HG03108 (cell line): ENCODE data around the gene IPO13.

Source experiments
- ATAC-seq: cut with Tn5 transposase; IDR thresholded peaks from one replicate; pipeline ENCODE4 v1.9.1; 2021; ENCODE audit warnings: moderate library complexity; ENCODE audit not compliant: unreplicated experiment

Gene IPO13

GRCh38 chr1:43930168-43930948, 16.4 kb upstream of the IPO13 start:
- no peak for ATAC-seq

- no peak for ATAC-seq
These were observed 15.8 kb upstream of the IPO13 start for GRCh38 chr1:43930949-43931275.

GRCh38 chr1:43931711-43932660, 14.8 kb upstream of the IPO13 start:
- no peak for ATAC-seq

DNA sequence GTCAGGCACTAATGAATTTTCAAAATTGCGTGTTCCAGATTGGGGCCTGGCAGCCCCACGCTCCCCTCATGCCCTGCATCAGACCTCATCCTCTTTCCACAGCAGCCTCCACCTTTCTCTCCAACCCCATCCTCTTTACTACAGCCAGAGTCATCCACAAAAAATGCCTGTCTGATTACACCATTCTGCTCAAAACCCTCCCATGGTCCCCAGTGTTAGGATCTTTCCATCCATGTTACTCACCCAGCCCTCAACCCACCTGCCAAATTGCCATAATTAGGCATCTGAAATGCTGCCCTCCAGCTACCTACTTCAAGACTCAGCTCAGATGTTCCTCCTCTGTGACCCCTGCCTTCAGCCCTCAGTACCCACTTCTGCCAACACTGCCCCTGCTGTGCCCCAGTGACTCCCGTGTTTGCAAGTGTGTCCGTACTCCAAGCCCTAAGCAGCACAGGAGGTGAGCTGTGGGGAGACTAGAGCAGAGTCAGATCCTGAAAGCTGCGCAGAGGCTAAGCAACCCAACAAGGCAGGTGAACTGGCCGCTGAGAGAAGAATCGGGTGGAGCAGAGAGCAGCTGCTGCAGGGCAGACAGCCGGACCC, 13.9 kb upstream of the IPO13 start:
- ATAC-seq = no peak

DNA sequence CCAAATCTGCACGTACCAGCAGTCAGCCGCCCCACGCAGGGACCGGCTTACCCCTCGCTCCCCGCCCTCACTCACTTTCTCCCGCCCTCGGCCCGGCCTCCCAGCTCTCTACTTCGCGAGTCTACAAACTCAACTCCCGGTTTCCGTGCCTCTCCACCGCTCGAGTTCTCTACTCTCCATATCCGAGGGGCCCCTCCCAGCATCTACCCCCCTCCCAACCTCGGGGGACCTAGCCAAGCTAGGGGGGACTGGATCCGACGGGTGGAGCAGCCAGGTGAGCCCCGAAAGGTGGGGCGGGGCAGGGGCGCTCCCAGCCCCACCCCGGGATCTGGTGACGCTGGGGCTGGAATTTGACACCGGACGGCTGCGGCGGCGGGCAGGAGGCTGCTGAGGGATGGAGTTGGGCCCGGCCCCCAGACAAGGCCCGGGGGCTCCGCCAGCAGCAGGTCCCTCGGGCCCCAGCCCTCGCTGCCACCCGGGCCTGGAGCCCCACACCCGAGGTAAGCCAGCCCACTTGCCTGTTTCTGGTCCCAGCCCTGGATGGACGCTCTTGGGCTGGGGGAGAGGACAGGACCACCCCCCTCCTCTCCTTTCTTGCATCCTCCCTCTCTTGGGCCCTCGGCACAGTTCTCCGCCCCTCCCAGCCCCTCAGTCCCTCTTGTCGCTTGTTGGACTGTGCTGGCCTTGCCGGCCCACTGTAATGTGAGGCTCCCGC, 13.2 kb upstream of the IPO13 start, which contains the start of gene ARTN:
Gene ARTN, plus strand, starts transcription at position 416 of the 715 bp plus-strand sequence. CDS start 1,856 bp downstream, outside the sequence.
- ATAC-seq = no peak

DNA sequence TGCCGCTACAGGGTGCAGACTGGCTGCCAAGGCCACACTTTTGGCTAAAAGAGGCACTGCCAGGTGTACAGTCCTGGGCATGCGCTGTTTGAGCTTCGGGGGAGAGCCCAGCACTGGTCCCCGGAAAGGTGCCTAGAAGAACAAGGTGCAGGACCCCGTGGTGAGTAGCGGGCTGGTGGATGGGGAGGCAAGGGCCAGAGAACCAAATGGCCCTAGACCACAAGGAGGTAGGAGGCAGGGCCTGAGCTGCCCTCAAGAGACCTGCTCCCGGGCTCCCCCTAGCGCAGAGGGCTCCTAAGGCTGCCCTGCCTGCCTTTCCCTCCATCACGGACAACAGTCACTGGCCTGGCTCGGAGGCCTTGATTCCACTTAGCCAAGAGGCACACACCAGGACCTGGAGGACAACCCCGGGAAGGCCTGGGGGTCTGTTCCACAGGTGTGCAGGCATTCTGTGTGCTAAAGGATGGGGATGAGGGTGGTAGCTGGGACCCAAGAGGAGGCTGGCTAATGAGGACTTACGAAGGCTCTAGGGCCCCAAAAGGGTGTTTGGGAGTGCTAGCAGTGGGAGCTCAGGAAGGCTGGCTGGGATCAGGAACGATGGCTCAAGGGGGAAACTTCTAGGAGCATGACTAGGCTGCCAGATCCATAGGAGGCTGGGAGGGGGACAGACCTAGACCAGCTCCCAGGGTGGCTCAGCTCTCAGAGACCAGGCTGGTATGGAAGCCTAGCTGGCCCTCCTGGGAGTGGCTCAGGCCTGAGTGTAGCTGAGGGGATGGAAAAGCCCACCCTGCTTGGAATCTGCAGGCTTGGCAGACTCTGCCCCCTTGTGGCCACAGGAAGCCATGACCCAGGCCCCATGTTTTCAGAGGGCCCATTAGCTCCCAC, 12.4 kb upstream of the IPO13 start:
- ATAC-seq = no peak

- ATAC-seq = no peak
These were observed 11.8 kb upstream of the IPO13 start for GRCh38 chr1:43934986-43935324.

DNA sequence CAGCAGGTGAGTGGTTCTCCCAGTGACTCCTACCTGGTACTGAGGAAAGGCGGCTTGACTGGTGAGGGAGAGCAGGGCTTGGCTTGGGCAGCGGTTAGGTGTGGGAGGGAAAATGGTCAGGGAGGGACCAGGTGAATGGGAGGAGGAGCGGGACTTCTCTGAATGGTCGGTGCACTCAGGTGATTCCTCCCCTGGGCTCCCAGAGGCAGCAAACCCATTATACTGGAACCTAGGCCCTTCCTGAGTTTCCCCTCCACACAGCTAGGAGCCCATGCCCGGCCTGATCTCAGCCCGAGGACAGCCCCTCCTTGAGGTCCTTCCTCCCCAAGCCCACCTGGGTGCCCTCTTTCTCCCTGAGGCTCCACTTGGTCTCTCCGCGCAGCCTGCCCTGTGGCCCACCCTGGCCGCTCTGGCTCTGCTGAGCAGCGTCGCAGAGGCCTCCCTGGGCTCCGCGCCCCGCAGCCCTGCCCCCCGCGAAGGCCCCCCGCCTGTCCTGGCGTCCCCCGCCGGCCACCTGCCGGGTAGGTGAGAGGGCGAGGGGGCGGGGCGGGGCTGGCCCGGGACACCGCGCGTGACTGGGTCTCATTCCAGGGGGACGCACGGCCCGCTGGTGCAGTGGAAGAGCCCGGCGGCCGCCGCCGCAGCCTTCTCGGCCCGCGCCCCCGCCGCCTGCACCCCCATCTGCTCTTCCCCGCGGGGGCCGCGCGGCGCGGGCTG, 10.9 kb upstream of the IPO13 start:
- ATAC-seq = no peak

GRCh38 chr1:43936431-43937151, 10.2 kb upstream of the IPO13 start:
- ATAC-seq = no peak

DNA sequence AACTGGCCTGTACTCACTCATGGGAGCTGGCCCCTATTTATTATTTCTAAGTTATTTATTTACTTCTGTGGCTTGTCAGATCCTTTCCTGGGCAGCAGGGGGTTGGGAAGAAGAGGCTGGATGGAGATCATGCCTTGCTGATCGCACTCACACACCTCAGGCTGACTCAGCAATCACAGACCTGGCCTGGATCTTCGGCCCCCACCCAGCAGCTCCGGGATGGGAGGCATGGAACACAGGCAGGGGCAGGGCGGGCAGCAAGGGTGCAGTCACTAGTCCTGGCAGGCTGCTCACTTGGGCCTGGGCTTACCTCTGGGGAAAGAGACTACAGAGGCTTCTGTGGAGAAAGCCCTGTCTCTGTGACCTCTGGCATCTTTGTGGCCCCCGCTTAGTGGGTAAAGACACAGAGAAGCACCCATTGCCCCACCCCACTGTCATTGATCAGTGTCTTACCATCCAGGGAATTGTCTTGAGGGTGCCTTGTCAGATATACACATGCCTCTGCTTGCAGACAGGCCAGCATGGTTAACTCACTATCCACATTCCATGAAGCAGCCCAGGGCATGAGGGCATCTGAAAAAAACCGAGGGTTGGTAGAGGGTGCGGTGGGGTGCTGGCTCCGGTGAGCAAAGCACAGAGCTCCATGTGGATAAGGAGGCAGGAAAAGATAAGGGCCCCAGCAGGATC, 9.4 kb upstream of the IPO13 start:
- no peak for ATAC-seq

GRCh38 chr1:43938383-43938782, 8.4 kb upstream of the IPO13 start:
- no peak for ATAC-seq

GRCh38 chr1:43938892-43939587, 7.7 kb upstream of the IPO13 start:
- no peak for ATAC-seq

DNA sequence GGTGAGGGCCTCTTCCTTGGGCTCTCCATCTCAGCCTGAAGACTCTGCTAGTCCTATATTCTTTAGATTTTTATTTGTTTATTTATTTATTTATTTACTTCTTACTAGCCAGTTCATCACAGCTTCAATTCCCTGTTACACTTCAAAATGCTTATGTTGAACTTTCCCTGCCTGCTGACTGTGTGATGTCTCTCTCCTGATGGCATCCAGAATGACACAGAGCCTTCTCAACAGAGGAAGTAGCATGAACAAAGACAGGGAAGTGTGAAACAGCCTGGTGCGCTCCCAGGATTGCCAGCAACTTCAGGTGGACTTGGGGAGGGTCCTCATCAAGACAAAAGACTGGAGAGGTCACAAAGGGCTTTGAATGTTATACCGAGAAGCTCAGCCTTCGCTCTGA, 4.3 kb upstream of the IPO13 start:
- no peak for ATAC-seq

DNA sequence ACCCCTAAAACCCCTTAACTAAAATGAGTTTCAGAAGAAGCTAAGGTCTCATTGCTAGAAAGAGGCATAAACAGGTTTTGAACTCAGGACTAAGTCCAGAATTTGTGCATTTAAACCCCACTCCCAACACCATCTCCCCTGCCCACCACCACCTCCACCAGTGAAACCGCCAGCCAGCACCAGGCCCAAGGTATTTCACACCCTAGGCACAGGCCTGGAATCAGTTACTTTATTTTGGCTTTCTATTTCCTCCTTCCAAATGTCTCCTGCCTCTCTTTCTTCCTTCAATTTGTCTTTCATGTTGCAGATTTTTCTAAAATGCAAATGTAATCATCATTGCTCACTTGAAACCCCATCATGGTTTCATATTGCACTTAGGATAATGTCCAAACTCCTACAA, 1.9 kb upstream of the IPO13 start:
- no peak for ATAC-seq

GRCh38 chr1:43945674-43946235, 995 bp upstream of the IPO13 start:
- ATAC-seq = no peak

DNA sequence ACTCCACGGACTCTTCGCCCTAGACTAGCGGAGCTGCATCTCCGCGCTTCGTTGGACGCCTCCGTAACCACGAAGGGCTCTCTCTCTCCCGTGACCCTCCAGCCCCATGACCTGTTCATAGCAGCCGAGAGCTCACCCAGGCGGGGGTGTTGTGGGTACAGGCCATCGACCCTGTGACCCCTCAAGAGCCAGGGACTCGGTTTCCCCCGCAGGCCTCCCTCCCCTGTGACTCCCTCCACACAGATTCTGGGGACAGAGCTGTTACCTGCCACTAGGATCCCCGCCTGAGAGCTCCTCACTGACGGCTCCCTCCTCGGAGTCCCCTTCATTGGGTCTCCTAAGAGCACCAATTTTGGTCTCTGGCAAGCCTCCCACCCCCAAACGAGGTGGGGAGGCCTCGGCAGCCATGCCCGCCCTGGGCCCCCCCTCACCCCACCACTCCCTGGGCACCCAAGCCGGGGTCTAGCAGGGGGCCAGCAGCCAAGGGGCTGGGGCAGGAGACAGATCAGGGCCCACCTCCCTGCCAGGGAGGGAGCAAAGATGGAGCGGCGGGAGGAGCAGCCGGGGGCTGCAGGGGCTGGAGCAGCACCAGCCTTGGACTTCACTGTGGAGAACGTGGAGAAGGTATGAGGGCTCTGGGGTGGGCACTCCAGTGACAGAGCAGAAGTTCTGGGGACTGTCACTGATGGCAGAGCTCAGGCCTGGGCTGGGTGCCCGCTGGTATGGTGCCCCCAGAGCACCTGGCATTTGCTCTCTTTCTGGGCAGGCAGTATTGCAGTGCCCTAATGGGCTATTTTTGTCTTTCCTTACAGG, 517 bp downstream of the IPO13 start:
- no peak for ATAC-seq
